GM18951 (cell line): ENCODE data around the gene ZFP57.

Experiments
- POLR2A ChIP-seq: IDR thresholded peaks from 4 replicates; pipeline ENCODE4 v1.6.1; 2011; ENCODE audit warnings: mild to moderate bottlenecking; ENCODE audit not compliant: insufficient read length, insufficient read depth; ENCODE audit errors: extremely low read depth
- in situ Hi-C: fragments of 300-500 bp; cut with MboI; formaldehyde crosslinking; loops from one replicate; pipeline ENCODE4 v1.12.0; 2022; ENCODE audit warnings: low sequenced_read_pairs, mixed read lengths, inconsistent platforms; ENCODE audit not compliant: unreplicated experiment

ZFP57 gene

GRCh38 chr6:29631860-29632731, 48.9 kb downstream of the ZFP57 start:
- no peak for TF ChIP-seq POLR2A
- in situ Hi-C loops: no loop called here

GRCh38 chr6:29631209-29631810, 49.6 kb downstream of the ZFP57 start:
- in situ Hi-C loops: no loop called here
- no peak for TF ChIP-seq POLR2A

GRCh38 chr6:29630315-29630714, 50.6 kb downstream of the ZFP57 start:
- TF ChIP-seq POLR2A: no peak
- in situ Hi-C loops: no loop called here

GRCh38 chr6:29629571-29629970, 51.4 kb downstream of the ZFP57 start:
- TF ChIP-seq POLR2A: no peak
- in situ Hi-C loops: no loop called here

GRCh38 chr6:29628419-29629281, 52.3 kb downstream of the ZFP57 start:
- in situ Hi-C loops: no loop called here
- no peak for TF ChIP-seq POLR2A

- in situ Hi-C loops: no loop called here
- TF ChIP-seq POLR2A: no peak
Measured at GRCh38 chr6:29627755-29628418, 53.1 kb downstream of the ZFP57 start.

GRCh38 chr6:29626948-29627754, 53.8 kb downstream of the ZFP57 start:
- in situ Hi-C loops: no loop called here
- no peak for TF ChIP-seq POLR2A

GRCh38 chr6:29625337-29625930, 55.5 kb downstream of the ZFP57 start:
- in situ Hi-C loops: no loop called here
- TF ChIP-seq POLR2A: no peak

GRCh38 chr6:29624520-29624961, 56.4 kb downstream of the ZFP57 start:
- TF ChIP-seq POLR2A: no peak
- in situ Hi-C loops: no loop called here
